ENCODE data around the gene CREB5.
A peak's percentile ranks its signal among the peaks of the same experiment; 100 is the strongest.
"Not testable (repeated sequence)": the region's sequence is repeated elsewhere in the genome, so short reads cannot be mapped to it uniquely, and the experiment has no call there.

Gene CREB5, protein sequence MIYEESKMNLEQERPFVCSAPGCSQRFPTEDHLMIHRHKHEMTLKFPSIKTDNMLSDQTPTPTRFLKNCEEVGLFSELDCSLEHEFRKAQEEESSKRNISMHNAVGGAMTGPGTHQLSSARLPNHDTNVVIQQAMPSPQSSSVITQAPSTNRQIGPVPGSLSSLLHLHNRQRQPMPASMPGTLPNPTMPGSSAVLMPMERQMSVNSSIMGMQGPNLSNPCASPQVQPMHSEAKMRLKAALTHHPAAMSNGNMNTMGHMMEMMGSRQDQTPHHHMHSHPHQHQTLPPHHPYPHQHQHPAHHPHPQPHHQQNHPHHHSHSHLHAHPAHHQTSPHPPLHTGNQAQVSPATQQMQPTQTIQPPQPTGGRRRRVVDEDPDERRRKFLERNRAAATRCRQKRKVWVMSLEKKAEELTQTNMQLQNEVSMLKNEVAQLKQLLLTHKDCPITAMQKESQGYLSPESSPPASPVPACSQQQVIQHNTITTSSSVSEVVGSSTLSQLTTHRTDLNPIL

DNA sequence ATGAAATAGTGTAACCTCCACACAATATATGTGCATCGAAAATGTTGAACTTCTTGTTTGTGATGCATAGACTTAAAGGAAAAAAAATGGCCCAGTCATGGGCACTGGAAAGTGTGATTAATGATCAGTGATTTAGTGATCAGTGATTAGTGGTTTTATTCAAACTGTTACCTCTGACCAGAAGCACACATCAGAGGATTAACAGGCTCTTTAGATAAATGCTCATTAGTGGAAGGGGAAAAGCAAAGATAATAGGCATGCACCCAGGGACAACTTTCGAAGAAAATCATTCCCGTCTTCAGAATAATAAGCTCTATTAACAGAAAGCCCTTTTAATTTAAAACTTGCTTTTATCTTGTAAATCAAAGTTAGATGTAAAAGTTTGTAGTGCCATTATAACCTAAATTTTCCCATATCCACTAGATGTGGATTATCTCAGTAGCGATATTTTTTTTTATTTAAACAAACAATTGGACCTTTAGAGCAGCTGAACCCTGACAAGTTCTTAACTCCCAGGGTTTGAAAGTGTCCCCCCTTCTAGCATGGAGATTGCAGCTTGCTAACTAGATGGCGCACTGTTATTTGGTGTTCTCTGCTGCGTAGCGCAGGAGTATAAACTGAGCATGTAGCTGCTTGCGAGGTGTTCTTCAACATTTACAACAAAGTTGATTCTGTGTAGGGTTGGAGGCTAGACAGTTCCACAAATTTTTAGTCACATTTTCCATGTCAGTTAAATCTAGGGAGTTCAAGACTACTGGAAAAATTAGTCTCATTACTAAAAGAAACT, at the start of gene CREB5:
TSS of gene CREB5 (plus strand) at position 643 of the 787 bp plus-strand sequence. CDS start 397 bp downstream, outside the sequence.
- DNase-seq = peak; percentile 45

DNA sequence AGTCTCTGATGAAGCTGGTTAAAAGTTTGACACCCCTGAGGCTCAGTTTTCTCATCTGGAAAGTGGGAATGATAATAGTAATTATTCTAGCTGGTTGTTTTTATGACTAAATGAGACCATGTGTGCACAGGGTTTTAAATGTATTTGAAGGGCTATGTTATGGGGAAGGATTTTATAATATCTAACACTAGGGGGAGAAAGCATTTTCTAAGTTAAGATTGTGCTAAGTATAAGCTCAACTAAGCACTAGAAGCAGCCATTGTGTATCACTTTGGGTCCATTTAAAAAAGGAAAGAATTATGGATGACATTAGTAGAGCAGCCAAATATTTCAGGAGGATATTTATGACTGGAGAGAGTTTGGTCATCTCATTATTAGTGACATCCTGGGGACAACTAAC, 49.5 kb upstream of the CREB5 start:
- DNase-seq = peak; percentile 32

DNA sequence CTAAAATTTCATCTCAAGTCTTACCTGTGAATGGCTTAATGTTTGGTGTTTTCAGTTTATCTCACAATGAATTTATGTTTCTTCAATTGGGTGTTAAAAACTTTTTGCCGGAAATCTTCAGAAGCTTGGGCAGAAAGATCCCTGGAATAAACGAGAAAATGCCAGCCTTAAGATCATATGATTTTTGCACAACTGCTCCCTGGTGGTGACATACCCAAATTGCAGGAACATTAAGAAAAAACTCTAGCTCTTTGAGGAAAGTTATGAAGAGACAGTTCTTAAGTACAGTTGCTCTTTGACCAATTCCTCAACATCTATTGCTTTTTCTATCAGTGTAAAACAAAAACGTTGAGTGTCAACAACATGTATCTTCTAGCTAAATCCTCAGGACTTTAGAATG, 48.2 kb upstream of the CREB5 start:
- DNase-seq = no peak

DNA sequence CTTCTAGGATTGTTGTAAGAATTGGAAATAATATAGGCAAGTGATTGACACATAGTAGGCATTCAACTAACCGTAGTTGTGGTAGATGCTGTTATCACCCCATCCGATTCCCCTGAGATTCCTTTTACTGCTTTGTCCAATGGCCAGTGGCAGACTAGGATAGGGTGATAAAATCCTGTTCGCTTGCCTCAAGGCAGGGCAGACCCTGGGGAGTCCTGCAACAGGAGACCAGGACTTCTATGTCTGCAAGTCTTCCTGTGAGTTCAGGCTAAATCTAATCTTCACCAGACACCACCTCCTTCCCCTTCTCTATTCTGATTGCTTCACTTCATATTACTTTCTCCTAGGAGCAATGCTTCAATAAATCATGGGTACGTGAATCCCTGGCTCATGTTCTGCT, 42.8 kb upstream of the CREB5 start:
- no peak for DNase-seq

DNA sequence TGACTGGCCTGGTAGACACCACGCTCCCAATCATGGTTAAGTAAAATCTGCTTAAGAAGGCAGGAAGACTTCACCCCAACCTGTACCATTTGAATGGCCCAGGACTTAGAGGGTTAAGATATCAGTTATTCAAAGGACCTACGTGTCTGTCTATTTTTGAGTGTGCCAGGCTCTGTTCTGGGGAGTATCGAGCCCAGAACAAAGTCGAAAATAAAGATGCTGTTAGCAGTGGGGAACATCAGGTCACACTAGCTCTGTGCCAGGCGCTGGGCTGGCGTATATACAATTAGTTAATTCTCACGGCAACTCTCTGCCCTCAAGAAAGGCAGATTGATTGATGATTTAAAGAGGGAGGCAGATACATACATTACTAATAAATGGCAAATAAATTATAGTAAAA, 40.5 kb upstream of the CREB5 start:
- no peak for DNase-seq

DNA sequence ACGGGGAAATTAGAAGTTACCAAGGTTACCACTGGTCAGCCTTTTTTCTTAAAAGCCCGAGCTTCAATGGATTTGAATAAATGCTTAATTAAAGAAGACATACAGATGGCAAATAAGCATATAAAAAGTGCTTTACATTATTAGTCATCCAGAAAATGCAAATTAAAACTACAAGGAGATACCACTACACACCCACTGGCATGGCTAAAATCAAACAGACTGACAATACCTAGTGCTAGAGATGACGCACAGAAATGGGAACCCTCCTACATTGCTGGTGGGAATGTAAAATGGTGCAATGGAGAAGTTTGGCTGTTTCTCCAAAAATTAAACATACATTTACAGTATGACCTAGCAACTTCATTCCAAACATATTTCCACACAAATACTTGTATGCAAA, 38.3 kb upstream of the CREB5 start:
- DNase-seq = no peak

DNA sequence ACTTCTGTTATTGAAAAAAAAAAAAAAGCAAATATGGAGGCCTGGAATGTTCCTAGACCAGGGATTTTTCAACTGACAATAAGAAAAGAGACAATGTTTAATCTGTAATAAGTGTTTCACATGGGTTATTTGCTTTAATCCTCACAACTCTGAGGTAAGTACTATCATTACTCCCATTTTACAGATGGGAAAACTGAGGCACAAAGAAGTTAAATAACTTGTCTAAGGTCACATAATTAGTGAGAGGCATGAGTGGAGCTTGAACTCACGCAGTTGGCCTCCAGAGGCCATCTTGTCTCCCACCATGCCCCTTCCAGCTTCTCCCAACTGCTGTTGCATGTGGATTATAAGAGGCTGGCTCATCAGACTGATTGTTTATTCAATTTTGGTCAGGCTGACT, 36.6 kb upstream of the CREB5 start:
- no peak for DNase-seq

DNA sequence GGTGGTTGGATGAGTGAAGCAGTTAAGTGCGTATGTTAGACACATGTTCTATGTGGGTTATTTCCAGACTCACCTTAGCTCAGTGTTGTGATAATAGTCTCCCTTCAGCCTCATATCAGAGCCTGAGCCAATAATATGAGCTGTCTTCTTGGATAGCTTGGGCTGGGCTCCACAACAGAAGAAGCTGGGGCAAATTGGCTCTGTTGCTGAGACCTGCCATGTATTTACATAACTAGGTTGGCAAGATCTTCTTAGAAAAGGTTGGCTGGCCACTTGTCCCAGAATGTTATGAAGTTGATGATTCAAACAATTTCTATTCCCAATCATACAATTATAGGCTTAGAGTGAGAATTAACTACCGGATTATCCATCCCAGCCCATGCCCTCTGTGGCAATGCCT, 35.7 kb upstream of the CREB5 start:
- no peak for DNase-seq

DNA sequence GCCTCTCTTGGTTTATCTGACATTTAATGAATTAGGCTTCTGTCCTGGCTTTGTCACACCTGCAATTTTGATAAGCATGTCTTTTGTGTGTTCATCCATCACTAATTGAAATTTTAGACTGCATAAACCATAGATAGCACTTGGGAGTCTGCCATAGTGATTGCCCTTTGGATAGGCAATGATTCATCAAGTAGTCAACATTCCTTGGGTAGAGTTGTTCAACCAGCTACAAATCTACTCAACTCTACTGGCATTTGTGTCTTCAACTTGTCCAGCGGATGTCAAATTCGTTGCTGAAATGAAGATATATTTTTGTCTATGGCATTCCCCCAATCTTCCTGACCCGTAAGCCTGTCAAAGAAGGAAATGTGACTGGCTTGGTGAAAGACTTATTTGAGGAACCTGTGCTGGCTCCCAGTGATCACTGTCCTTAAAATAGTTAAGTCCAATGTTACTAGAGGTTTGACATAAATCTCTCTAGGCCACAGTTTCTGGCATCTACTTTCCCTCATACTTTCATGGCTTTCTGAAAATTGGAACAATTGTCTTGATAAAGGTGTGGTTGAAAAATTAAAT, 33.7 kb upstream of the CREB5 start:
- no peak for DNase-seq

DNA sequence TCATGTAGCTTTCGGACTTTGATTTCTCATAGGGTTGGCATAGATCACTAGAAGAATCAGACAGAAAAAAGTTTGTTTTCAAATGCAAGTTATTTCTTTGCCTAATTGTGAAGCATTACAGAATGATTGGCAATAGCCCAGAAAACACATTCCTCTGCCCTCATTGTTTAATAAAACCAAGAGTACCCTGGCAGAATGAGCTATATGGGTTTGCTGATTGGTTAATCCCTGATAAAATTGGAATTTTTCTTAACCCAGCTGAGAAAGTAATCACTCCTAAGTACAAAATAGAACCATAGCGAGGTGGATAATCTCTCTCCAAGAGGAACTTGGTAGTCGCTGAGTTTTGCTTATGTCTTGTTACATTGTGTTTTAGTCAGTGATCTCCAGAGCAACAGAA, 30.9 kb upstream of the CREB5 start:
- DNase-seq = no peak

DNA sequence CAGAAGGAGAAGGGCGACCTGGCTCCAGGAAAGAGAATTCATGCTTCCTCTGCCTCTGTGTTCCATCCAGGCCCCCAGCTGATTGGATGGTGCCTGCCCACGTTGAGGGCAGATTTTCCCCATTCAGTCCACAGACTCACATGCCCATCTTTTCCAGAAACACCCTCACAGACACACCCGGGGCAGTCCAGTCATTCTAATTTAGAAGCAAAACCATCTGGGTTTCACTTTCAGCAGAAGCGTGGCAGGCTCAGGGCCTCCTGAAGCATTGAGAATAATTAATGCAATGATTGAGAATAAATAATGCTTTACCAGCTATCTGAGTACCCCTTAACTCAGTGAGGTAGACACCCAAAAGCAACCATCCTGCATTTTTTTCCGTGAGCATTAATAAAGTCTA, 30.2 kb upstream of the CREB5 start:
- no peak for DNase-seq

DNA sequence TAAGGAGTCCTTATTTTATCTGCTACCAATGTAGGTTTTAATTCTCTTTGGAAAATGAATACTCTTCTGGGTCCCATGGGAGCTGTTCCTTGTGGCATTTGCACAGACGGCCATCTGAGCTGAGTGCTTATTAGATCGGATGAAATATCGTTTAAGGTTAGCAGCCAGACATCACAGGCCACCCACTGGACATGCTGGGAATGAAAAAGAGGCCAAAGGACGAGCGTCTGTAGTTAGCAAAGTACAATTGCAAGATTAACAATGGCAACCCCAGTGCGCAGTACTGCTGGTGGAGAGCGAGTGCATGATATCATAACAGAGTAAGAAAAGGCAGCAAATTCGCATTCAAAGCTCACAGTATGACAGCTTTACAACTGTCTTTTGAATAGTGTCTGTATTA, 28.3 kb upstream of the CREB5 start:
- DNase-seq = no peak

DNA sequence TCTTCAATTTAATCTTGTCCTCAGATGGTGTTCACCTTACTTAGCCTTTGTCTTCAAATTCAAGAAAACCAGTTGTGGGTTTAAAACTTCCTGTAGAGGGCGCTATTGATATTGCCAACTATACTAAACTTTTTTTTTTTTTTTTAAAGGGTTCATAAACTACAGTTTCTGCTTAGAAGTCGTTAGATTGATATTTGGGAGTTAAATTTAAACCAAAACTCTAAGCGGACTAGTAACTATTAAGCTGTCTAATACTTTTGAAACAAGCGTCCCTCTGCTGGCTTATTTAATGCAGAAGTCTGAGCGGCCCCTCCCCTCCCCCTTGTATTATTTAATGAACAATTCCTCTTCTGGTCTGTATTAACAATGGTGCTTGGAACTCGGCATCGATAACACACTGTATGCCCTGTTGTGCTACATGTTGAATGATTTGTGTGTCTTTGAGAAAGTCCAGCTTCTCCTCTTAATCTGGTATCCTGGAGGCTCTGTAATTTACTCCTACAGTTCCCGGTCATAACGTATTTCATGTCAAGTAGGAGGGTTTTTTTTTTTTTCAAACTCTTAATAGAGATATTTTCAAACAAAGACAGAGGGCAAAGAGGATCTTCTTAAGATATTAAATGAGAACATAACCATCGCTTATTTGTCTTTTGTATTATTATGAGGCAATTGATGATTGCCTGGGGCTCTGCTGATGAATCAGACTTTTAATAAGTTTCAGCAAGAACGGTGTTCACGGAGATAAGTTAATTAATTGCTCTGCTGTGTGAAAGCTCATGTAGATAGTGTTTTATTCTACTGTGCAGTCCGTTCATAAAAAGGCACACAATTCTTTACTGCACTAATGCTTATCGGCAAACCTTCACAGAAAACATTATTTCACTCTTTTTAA, 22.6 kb upstream of the CREB5 start:
- peak; percentile 90 for DNase-seq

DNA sequence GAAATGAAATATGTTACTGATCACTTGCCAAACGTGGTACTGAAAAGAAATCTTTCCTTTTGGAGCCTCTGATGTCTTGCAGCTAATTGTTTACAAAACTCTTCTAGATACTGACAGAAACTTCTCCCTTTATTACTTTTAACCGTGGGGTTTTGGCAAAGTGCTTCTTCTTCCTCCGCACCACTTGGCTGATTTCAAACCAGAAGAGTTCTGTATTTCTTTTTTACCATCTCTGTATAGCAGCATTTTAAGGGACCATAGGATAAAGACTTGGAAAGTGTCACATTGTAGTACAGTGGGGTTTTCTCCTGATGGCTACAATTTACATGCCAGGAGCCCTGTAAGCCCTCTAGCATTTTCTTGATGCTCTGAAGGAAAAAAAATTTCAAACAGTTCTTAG, 21.9 kb upstream of the CREB5 start:
- DNase-seq = no peak

DNA sequence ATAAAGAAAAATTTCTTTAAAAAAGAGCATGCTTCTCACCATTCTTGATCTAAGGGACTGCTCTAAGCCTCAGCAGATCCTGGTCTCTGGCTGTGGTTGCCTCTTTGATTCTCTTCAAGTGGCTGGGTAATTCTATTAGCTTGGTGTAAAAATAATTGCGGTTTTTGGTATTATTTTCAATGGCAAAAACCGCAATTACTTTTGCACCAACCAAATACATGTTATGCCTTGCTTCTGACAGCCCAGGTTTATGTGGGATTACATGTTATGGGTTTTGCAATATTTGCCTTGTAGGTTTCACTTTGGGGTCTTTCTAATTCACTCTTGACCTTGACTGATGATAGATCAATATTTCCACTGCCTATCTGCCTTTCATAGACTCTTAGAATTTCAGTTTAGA, 20.0 kb upstream of the CREB5 start:
- DNase-seq = no peak

DNA sequence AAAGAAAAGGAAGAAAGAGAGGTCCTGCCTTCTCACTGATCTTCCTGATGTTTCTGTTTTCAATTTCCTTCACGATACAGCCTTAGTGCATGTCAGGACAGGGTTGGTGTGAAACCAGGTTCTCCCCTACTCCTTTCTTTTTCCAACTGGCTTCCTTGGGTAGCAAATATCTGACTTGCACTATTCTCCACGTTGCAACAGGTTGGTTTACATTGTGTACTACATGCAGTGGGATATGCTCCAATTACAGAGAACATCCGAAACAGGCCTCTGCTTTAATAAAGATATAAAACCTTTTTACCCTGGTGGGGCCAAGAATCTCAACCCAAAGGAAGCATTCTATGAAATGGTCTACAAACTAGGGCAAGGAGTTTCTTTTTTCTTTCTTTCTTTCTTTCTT, 16.9 kb upstream of the CREB5 start:
- DNase-seq = no peak

DNA sequence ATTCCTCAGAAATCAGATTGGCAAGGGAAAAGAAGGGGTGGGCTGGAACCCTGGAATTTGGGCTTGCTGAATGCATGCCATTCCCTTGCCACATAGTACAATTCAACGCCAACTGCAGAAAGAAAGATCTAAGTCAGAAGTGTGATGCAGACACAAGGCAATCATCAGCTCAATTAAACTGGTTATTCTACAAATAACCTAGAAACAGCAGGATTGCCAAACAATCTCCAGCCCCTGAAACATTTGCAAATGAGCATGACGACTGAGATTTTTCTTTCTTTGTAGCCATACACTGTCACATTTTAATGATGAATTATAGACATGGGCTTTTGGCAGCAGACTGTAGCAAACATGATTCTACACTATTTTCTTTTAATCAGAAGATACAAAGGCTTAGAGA, 16.5 kb upstream of the CREB5 start:
- DNase-seq = no peak

DNA sequence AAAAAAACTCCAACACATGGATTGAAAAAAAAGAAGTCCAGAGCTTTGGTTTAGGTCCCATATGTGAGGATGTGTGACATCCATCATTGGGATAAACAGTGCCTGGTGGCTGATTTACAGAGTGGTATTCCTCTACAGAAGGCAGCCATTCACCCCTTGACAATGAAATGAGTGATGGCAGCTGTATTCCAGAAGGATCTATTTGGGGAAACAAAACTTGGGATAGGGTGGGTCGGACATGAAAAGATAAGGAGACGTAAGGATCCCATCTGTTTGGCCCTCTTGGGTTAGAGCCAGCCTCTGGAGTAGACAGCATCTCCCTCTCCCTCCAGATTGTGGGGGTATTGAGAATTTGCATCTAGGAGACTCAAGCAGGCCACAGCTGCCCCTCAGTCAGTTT, 15.2 kb upstream of the CREB5 start:
- DNase-seq = no peak

DNA sequence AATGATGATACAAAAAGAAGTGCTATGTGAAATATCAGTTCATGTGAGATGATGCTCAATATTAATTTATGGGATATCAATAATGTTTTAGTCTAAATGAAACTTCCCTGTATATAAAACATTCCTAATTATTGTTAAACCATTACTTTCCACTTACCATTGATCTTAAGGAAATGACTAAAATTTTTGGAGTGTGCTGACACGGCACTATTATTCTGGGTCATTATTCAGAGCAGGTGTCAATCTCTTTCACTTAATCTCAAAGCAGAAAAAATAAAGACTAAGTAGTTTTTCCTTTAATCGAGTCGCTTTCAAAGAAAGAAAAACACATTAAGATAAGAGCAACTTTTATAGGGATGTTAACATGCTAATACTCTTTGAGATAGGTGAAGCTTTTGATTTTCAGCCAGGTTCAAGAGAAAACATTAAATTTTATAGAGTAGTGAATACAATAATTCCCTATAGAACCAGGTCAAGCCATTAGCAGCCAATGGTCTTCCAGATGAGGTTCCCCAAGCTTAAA, 11.4 kb upstream of the CREB5 start:
- DNase-seq = no peak

DNA sequence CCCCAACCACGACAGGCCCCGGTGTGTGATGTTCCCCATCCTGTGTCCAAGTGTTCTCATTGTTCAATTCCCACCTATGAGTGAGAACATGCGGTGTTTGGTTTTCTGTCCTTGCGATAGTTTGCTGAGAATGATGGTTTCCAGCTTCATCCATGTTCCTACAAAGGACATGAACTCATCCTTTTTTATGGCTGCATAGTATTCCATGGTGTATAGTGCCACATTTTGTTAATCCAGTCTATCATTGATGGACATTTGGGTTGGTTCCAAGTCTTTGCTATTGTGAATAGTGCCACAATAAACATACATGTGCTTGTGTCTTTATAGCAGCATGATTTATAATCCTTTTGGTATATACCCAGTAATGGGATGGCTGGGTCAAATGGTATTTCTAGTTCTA, 10.8 kb upstream of the CREB5 start:
- not testable (repeated sequence) for DNase-seq

DNA sequence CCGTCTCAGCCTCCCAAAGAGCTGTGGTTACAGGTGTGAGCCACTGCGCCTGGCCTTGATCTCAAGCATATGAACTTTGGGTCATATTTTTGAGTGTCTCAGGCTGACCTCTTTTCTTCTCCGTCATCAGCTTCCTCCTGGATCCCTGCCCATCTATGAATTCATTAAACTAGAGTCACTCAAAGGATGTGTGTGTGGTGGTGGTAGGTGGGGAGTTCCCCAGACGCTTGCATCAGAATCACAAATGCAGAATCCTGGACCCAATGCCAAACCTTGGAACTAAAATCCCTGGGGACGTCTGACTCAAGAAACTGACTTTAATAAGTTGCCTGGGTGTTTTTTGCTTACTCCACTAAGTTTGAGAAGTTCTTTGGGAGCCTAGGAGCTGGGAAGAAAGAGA, 6.7 kb upstream of the CREB5 start:
- DNase-seq = no peak

DNA sequence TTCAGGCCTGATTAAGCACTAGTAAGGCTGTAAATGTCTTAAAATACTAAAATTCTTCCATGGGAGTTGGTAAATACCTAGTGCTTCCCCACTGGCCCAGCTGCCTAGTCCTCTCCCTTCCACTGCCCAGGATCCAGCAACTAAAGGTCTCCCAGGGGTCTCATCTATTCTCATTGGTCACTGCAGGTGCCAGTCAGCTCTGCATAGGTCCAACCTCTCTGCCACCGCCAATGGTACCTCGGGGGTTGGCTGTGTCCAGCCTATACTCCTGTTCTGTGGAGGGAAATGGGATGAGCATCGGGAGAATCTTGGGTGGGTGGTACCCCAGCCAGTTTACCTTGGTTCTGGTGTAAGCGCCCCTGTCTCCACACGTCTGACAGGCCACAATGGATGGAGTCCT, 6.1 kb upstream of the CREB5 start:
- no peak for DNase-seq

DNA sequence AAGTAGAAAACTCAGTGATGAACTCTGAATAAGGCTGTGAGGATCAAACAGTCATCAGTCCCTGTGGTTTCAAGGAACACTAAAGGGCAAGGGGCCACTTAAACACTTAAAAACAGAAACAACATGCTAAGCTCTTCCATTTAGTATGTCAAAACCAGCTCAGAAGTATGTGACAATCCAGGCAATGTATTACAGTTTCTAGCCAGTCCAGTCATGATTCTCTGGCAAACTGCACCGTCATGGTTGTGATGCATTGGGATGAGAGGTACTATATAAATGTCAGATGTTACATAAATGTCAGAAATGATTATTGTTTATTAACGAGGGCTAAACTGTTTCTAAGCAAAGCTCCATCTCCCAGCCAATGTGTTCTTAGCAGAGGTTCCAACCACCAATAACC, 4.7 kb upstream of the CREB5 start:
- no peak for DNase-seq

Measured in hematopoietic multipotent progenitor cell treated with erythropoietin and hydrocortisone succinate and interleukin-3 and kit ligand, for 6 days (in vitro differentiated cells).